HCT116 (cell line): Measurements from ENCODE around the gene CABP2. TPM values are rescaled to one million over a fixed set of nuclear protein-coding genes. Genes with fewer than 3 reads are reported as not detected.

Source experiments
- ATAC-seq: fragments of 200-7000 bp; cut with Tn5 transposase; 2 replicates; pipeline ENCODE4 v1.9.1; 2020; ENCODE audit warnings: mild to moderate bottlenecking, moderate library complexity
- BruUV-seq: library from RNA; stranded (reverse); fragments of 400-500 nt; replicated peaks from 2 replicates; lab custom pipeline; 2021; lab: Mats Ljungman, UMichigan
- CTCF ChIA-PET: fragments of 300-600 bp; sonication (Branson Sonifier 250); formaldehyde crosslinking; loops from one replicate; lab custom pipeline; 2021; ENCODE audit warnings: antibody characterized with exemption; lab: Charles Lee
- POLR2A ChIA-PET: fragments of 300-600, 350-600 bp; sonication (Branson Sonifier 250); formaldehyde crosslinking; loops from one replicate; lab custom pipeline; 2021; ENCODE audit warnings: antibody characterized with exemption; lab: Charles Lee
- RAD21 ChIA-PET, 2 experiments: fragments of 300-600 bp; sonication (Branson Sonifier 250); formaldehyde crosslinking; loops; one replicate each; lab custom pipeline; 2023; ENCODE audit warnings: low total read pairs in 2 of 2; ENCODE audit not compliant: uncharacterized antibody in 2 of 2, unreplicated experiment in 2 of 2, low non-redundant PET in 1 of 2; lab: Charles Lee
- DNase-seq: peaks from one replicate; pipeline ENCODE4 v3.0.0-alpha.2; 2010; ENCODE audit warnings: low read depth, low spot score
- H2AFZ ChIP-seq: fragments of 200-600 bp; shearing (Covaris generic), sonication (generic); 2 replicates; pipeline ENCODE4 v1.6.1; 2017; ENCODE audit warnings: low read depth, mixed run types, mixed read lengths, antibody characterized with exemption, low read length; ENCODE audit not compliant: poor library complexity, severe bottlenecking
- H3K27ac ChIP-seq: 2 replicates; pipeline ENCODE4 v1.5.1; 2012; ENCODE audit warnings: low read depth, low read length
- H3K27me3 ChIP-seq: fragments of 200-600 bp; sonication (generic); 2 replicates; pipeline ENCODE4 v1.6.1; 2016; ENCODE audit warnings: mixed run types, low read length, mixed read lengths; ENCODE audit not compliant: insufficient read depth
- H3K36me3 ChIP-seq, 2 experiments: fragments of 200-500 bp in 1 of 2; fragments of 200-600 bp in 1 of 2; sonication (Bioruptor generic) in 1 of 2; sonication (generic) in 1 of 2; 2 replicates each; pipeline versions ENCODE4 v1.5.1 to v1.6.1; 2014 to 2016; ENCODE audit warnings: low read length in 2 of 2, inconsistent platforms in 1 of 2, mixed read lengths in 1 of 2, mixed run types in 1 of 2; ENCODE audit not compliant: insufficient read depth in 2 of 2, control insufficient read depth in 1 of 2
- H3K4me1 ChIP-seq, 2 experiments: fragments of 200-600 bp in 1 of 2; sonication (generic) in 1 of 2; 2 replicates each; pipeline versions ENCODE4 v1.5.1 to v1.6.1; 2012 to 2017; ENCODE audit warnings: low read length in 2 of 2, inconsistent platforms in 1 of 2, mild to moderate bottlenecking in 1 of 2, mixed read lengths in 1 of 2, mixed run types in 1 of 2, moderate library complexity in 1 of 2; ENCODE audit not compliant: insufficient read depth in 2 of 2, control insufficient read depth in 1 of 2
- H3K4me2 ChIP-seq: fragments of 200-600 bp; sonication (generic); 2 replicates; pipeline ENCODE4 v1.6.1; 2017; ENCODE audit warnings: mixed run types, low read length, mixed read lengths
- H3K4me3 ChIP-seq, 2 experiments: fragments of 200-600 bp in 1 of 2; sonication (generic) in 1 of 2; replicated peaks in 1 of 2; 2 replicates each; pipeline ENCODE4 v1.5.1; 2011 to 2016; ENCODE audit warnings: low read length in 2 of 2, control low read depth in 1 of 2, low read depth in 1 of 2, mild to moderate bottlenecking in 1 of 2, mixed read lengths in 1 of 2, mixed run types in 1 of 2
- H3K79me2 ChIP-seq: fragments of 200-600 bp; sonication (generic); 2 replicates; pipeline ENCODE4 v1.6.1; 2017; ENCODE audit warnings: mild to moderate bottlenecking, mixed run types, low read length, moderate library complexity, mixed read lengths; ENCODE audit not compliant: insufficient read depth
- H3K9ac ChIP-seq: fragments of 200-600 bp; sonication (generic); 2 replicates; pipeline ENCODE4 v1.6.1; 2016; ENCODE audit warnings: low read length, mixed read lengths
- H3K9me2 ChIP-seq: fragments of 200-600 bp; sonication (generic), shearing (Covaris generic); 2 replicates; pipeline ENCODE4 v1.6.1; 2017; ENCODE audit warnings: mixed run types, mild to moderate bottlenecking, moderate library complexity; ENCODE audit not compliant: insufficient read depth
- H3K9me3 ChIP-seq, 2 experiments: fragments of 200-500 bp in 1 of 2; fragments of 200-600 bp in 1 of 2; sonication (Bioruptor generic) in 1 of 2; sonication (generic) in 1 of 2; 2 replicates each; pipeline ENCODE4 v1.6.1; 2014 to 2017; ENCODE audit warnings: low read length in 2 of 2, mixed read lengths in 2 of 2, inconsistent platforms in 1 of 2, low read depth in 1 of 2, mild to moderate bottlenecking in 1 of 2, mixed run types in 1 of 2, moderate library complexity in 1 of 2; ENCODE audit not compliant: control insufficient read depth in 1 of 2, insufficient read depth in 1 of 2
- H4K20me1 ChIP-seq: fragments of 200-600 bp; sonication (generic), shearing (Covaris generic); 2 replicates; pipeline ENCODE4 v1.6.1; 2017; ENCODE audit warnings: mixed run types, mild to moderate bottlenecking, moderate library complexity; ENCODE audit not compliant: insufficient read depth
- ATF3 ChIP-seq: IDR thresholded peaks from 2 replicates; pipeline ENCODE4 v1.6.1; 2012
- EGR1 ChIP-seq: IDR thresholded peaks from 2 replicates; pipeline ENCODE4 v1.6.1; 2012; ENCODE audit warnings: low read depth
- EZH2 ChIP-seq: fragments of 200-600 bp; sonication (generic); IDR thresholded peaks from 2 replicates; pipeline ENCODE4 v1.6.1; 2017; ENCODE audit warnings: antibody characterized with exemption, mixed run types
- EZH2phosphoT487 ChIP-seq: fragments of 200-600 bp; IDR thresholded peaks from 2 replicates; pipeline ENCODE4 v1.6.1; 2018; ENCODE audit warnings: antibody characterized with exemption, borderline replicate concordance
- FOSL1 ChIP-seq: IDR thresholded peaks from 2 replicates; pipeline ENCODE4 v1.6.1; 2012; ENCODE audit warnings: low read depth
- JUND ChIP-seq: IDR thresholded peaks from 2 replicates; pipeline ENCODE4 v1.6.1; 2012
- POLR2AphosphoS5 ChIP-seq: IDR thresholded peaks from 2 replicates; pipeline ENCODE4 v1.6.1; 2011; ENCODE audit warnings: mild to moderate bottlenecking, low read depth, low read length, moderate library complexity
- RAD21 ChIP-seq: IDR thresholded peaks from 2 replicates; pipeline ENCODE4 v1.6.1; 2012; ENCODE audit warnings: low read depth, mild to moderate bottlenecking
- YY1 ChIP-seq: IDR thresholded peaks from 2 replicates; pipeline ENCODE4 v1.6.1; 2011; ENCODE audit warnings: low read length, low read depth, moderate library complexity, mild to moderate bottlenecking; ENCODE audit not compliant: insufficient replicate concordance; ENCODE audit errors: extremely low read depth
- ZFX ChIP-seq: fragments of 450-650 bp; IDR thresholded peaks from 2 replicates; pipeline ENCODE4 v1.6.1; 2017
- ZNF274 ChIP-seq: fragments of 200-500 bp; sonication (Bioruptor generic); IDR thresholded peaks from 2 replicates; pipeline ENCODE4 v1.6.1; 2014; ENCODE audit warnings: mild to moderate bottlenecking, low read depth, low read length, inconsistent platforms
- intact Hi-C: fragments of 100-400 bp; cut with micrococcal nuclease; formaldehyde crosslinking; loops from 2 replicates; pipeline ENCODE4 v1.10.0; 2022
- total RNA-seq: library from RNA; stranded (reverse); gene quantifications from one replicate; pipeline ENCODE4 v1.2.1, GENCODE V29; 2021; ENCODE audit not compliant: unreplicated experiment
- TF ChIP-seq, protein P1 (sequence below), 3 experiments: fragments of 200-600 bp in 1 of 3; sonication (generic) in 1 of 3; IDR thresholded peaks in 2 of 3; conservative IDR thresholded peaks in 1 of 3; 2 replicates each; pipeline ENCODE4 v1.5.1; 2012 to 2017; ENCODE audit warnings: low read depth in 2 of 3, low read length in 2 of 3, antibody characterized with exemption in 1 of 3, borderline replicate concordance in 1 of 3, control low read depth in 1 of 3, mild to moderate bottlenecking in 1 of 3, mixed read lengths in 1 of 3, mixed run types in 1 of 3, moderate library complexity in 1 of 3; ENCODE audit not compliant: insufficient read depth in 1 of 3
- TF ChIP-seq, protein P2 (sequence below): IDR thresholded peaks from 2 replicates; pipeline ENCODE4 v1.6.1; 2012
- TF ChIP-seq, protein P3 (sequence below): IDR thresholded peaks from 2 replicates; pipeline ENCODE4 v1.6.1; 2011; ENCODE audit warnings: mild to moderate bottlenecking, low read length, moderate library complexity; ENCODE audit not compliant: insufficient replicate concordance; ENCODE audit errors: extremely low read depth

CABP2 gene
- total RNA-seq, 1 experiment from 2014 or later = not detected

- TF ChIP-seq, protein P1, sequence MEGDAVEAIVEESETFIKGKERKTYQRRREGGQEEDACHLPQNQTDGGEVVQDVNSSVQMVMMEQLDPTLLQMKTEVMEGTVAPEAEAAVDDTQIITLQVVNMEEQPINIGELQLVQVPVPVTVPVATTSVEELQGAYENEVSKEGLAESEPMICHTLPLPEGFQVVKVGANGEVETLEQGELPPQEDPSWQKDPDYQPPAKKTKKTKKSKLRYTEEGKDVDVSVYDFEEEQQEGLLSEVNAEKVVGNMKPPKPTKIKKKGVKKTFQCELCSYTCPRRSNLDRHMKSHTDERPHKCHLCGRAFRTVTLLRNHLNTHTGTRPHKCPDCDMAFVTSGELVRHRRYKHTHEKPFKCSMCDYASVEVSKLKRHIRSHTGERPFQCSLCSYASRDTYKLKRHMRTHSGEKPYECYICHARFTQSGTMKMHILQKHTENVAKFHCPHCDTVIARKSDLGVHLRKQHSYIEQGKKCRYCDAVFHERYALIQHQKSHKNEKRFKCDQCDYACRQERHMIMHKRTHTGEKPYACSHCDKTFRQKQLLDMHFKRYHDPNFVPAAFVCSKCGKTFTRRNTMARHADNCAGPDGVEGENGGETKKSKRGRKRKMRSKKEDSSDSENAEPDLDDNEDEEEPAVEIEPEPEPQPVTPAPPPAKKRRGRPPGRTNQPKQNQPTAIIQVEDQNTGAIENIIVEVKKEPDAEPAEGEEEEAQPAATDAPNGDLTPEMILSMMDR (IDR thresholded peaks at IDR 0.05 in 2 of 3, conservative IDR thresholded peaks at IDR 0.05 in 1 of 3; ENCODE audit: borderline replicate concordance in 1 of 3, insufficient read depth in 1 of 3, low read depth in 2 of 3, low read length in 2 of 3) = no peak
- TF ChIP-seq, protein P2, sequence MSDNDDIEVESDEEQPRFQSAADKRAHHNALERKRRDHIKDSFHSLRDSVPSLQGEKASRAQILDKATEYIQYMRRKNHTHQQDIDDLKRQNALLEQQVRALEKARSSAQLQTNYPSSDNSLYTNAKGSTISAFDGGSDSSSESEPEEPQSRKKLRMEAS = no peak
- no peak for TF ChIP-seq JUND
- no peak for TF ChIP-seq EGR1
- TF ChIP-seq RAD21 = no peak
- TF ChIP-seq, protein P3, sequence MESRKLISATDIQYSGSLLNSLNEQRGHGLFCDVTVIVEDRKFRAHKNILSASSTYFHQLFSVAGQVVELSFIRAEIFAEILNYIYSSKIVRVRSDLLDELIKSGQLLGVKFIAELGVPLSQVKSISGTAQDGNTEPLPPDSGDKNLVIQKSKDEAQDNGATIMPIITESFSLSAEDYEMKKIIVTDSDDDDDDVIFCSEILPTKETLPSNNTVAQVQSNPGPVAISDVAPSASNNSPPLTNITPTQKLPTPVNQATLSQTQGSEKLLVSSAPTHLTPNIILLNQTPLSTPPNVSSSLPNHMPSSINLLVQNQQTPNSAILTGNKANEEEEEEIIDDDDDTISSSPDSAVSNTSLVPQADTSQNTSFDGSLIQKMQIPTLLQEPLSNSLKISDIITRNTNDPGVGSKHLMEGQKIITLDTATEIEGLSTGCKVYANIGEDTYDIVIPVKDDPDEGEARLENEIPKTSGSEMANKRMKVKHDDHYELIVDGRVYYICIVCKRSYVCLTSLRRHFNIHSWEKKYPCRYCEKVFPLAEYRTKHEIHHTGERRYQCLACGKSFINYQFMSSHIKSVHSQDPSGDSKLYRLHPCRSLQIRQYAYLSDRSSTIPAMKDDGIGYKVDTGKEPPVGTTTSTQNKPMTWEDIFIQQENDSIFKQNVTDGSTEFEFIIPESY = no peak
- no peak for TF ChIP-seq YY1
- TF ChIP-seq ZNF274 = no peak
- no peak for TF ChIP-seq POLR2AphosphoS5
- TF ChIP-seq FOSL1 = no peak
Measured at GRCh38 chr11:67525275-67525976, 2.2 kb upstream of the CABP2 start (continued).

DNA sequence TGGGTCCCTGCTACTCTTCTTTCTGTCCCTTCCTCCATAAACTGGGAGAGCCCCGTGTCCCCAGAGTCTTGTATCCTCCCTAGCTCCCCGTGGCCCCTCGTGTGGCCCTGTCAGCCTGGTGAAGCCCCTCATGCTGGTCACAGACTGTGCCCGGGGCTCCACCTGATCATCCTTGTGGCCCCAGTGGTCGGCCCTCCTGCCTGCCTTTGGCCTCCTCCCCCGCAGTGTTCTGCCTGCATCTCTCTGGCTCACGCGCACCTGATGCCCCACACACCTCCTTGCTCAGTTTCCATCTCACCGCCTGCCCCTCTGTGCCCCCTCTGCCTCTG is 1.2 kb upstream of the CABP2 start:
- Histone ChIP-seq H3K9me2 (no peaks in the 10 kb centered on the region), H3K9me3 (no peaks in the 10 kb centered on the region), H3K27me3 (no peaks in the 10 kb centered on the region), H2AFZ (no peak overlapping the region), H3K9ac (no peak overlapping the region), H3K27ac (no peak overlapping the region), H3K4me1 (peaks cover 0 to 4% of the 10 kb centered on the region in 2 experiments; a peak in 1 of 4 replicates), H3K4me3 (no peak overlapping the region), H3K79me2 (no peaks in the 10 kb centered on the region), H3K36me3 (no peaks in the 10 kb centered on the region), H3K4me2 (no peak overlapping the region), H4K20me1 (no peaks in the 10 kb centered on the region)
- POLR2A ChIA-PET = no interaction called here
- ATAC-seq = no peak
- DNase-seq = no peak
- intact Hi-C loops = no loop called here
- CTCF ChIA-PET = no interaction called here
- no TSS peak for BruUV-seq
- RAD21 ChIA-PET = no interaction called here
- TF ChIP-seq EZH2phosphoT487 (no peak), ATF3 (no peak), YY1 (no peak), EGR1 (no peak), EZH2 (no peak), RAD21 (no peak), ZFX (no peak)
- TF ChIP-seq, protein P2 = no peak
- TF ChIP-seq, protein P1 (IDR thresholded peaks at IDR 0.05 in 2 of 3, conservative IDR thresholded peaks at IDR 0.05 in 1 of 3; ENCODE audit: borderline replicate concordance in 1 of 3, insufficient read depth in 1 of 3, low read depth in 2 of 3, low read length in 2 of 3) = no peak
- TF ChIP-seq, protein P3 = no peak
